Astrocyte (in vitro differentiated cells and primary cell): Measurements from ENCODE around the gene TRAPPC14.

Source experiments
- EZH2 ChIP-seq: IDR thresholded peaks from 2 replicates; pipeline ENCODE4 v1.6.1; 2012; ENCODE audit warnings: mild to moderate bottlenecking, low read length, inconsistent platforms; ENCODE audit not compliant: insufficient read depth
- TF ChIP-seq, protein P1 (sequence below): IDR thresholded peaks from 2 replicates; pipeline ENCODE4 v1.5.1; 2011; ENCODE audit warnings: low read depth, mild to moderate bottlenecking, inconsistent platforms, low read length, moderate library complexity; ENCODE audit not compliant: insufficient read depth

DNA sequence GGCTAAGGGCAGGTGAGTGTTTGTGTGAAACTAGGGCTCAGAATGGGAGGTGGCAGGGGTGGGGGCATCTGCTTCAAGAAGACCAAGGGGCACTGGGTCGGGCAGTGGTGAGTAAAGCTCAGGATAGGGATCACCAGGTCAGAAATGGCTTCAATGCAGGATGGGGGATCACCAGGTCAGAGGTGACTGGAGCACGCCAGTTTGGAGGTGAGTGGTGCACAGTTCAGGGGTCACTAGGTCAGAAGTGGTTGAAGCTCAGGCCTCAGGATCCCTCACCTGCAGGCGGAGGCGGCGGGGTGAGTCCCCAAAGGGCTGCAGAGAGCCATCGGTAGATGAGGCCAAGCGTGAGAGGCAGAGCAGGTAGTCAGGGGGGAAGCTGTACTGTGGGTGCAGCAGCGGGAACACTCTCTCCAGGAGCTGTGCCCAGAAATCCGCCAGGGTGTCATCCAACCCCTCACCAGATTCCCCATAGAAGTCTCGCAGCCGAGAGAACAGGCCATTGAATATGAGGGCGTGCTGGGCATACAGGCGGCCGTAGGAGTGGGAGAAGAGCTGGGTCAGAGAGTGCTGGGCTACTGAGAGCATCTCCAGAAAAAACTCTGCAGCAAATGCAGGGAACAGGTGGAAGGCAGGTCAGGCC lies 16.9 kb upstream of the TRAPPC14 start:
- TF ChIP-seq, protein P1, sequence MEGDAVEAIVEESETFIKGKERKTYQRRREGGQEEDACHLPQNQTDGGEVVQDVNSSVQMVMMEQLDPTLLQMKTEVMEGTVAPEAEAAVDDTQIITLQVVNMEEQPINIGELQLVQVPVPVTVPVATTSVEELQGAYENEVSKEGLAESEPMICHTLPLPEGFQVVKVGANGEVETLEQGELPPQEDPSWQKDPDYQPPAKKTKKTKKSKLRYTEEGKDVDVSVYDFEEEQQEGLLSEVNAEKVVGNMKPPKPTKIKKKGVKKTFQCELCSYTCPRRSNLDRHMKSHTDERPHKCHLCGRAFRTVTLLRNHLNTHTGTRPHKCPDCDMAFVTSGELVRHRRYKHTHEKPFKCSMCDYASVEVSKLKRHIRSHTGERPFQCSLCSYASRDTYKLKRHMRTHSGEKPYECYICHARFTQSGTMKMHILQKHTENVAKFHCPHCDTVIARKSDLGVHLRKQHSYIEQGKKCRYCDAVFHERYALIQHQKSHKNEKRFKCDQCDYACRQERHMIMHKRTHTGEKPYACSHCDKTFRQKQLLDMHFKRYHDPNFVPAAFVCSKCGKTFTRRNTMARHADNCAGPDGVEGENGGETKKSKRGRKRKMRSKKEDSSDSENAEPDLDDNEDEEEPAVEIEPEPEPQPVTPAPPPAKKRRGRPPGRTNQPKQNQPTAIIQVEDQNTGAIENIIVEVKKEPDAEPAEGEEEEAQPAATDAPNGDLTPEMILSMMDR: no peak
- TF ChIP-seq EZH2: no peak
